ENCODE data around the gene CYB561A3. TPM values are rescaled to one million over a fixed set of nuclear protein-coding genes. Genes with fewer than 3 reads are reported as not detected.

Gene CYB561A3
- total RNA-seq, 2 donors from 2014 or later, result 37.9 to 43.0 TPM

GRCh38 chr11:61380884-61381283, 19.2 kb upstream of the CYB561A3 start:
- H3K9me3 Mint-ChIP-seq, result no peaks in the 10 kb centered on the region

GRCh38 chr11:61378713-61379313, 17.1 kb upstream of the CYB561A3 start:
- DNase-seq (no peak), ATAC-seq (replicated peaks in 1 of 2) (no peak)
- Mint-ChIP-seq H3K9me3 (no peaks in the 10 kb centered on the region), H3K36me3 (ENCODE audit: insufficient read depth in 2 of 2) (peaks cover 6 to 7% of the 10 kb centered on the region in 2 donors), H3K27me3 (ENCODE audit: low read depth) (no peaks in the 10 kb centered on the region), H3K4me3 (no peak overlapping the region), H3K4me1 (ENCODE audit: low read depth) (no peaks in the 10 kb centered on the region), H3K27ac (no peak overlapping the region)

More at GRCh38 chr11:61380884-61381283, 19.2 kb upstream of the CYB561A3 start:
- no peak for ATAC-seq (replicated peaks in 1 of 2)
- no peak for DNase-seq
- H3K27me3 Mint-ChIP-seq (ENCODE audit: low read depth), result no peaks in the 10 kb centered on the region
- no peak overlapping the region for H3K27ac Mint-ChIP-seq
- peaks cover 0 to 3% of the 10 kb centered on the region in 2 donors for H3K36me3 Mint-ChIP-seq (ENCODE audit: insufficient read depth in 2 of 2)
- no peaks in the 10 kb centered on the region for H3K4me1 Mint-ChIP-seq (ENCODE audit: low read depth)
- no peak overlapping the region for H3K4me3 Mint-ChIP-seq

- Mint-ChIP-seq H3K36me3 (ENCODE audit: insufficient read depth in 2 of 2) (peaks cover 7 to 9% of the 10 kb centered on the region in 2 donors), H3K9me3 (no peaks in the 10 kb centered on the region), H3K27me3 (ENCODE audit: low read depth) (no peaks in the 10 kb centered on the region), H3K4me1 (ENCODE audit: low read depth) (no peaks in the 10 kb centered on the region), H3K27ac (no peak overlapping the region), H3K4me3 (no peak overlapping the region)
- no peak for ATAC-seq (replicated peaks in 1 of 2)
- DNase-seq, result no peak
Observed at GRCh38 chr11:61377461-61378160, 15.9 kb upstream of the CYB561A3 start.

GRCh38 chr11:61375761-61376108, 14.1 kb upstream of the CYB561A3 start:
- Mint-ChIP-seq H3K27ac (no peak overlapping the region), H3K9me3 (no peaks in the 10 kb centered on the region), H3K4me3 (no peak overlapping the region), H3K36me3 (ENCODE audit: insufficient read depth in 2 of 2) (peaks cover 8 to 15% of the 10 kb centered on the region in 2 donors), H3K4me1 (ENCODE audit: low read depth) (no peaks in the 10 kb centered on the region), H3K27me3 (ENCODE audit: low read depth) (no peaks in the 10 kb centered on the region)
- DNase-seq (no peak), ATAC-seq (replicated peaks in 1 of 2) (no peak)

- no peak overlapping the region for H3K27ac Mint-ChIP-seq
- peaks cover 13 to 29% of the 10 kb centered on the region in 2 donors for H3K36me3 Mint-ChIP-seq (ENCODE audit: insufficient read depth in 2 of 2)
- H3K9me3 Mint-ChIP-seq, result no peaks in the 10 kb centered on the region
- DNase-seq (no peak), ATAC-seq (replicated peaks in 1 of 2) (no peak)
- H3K4me3 Mint-ChIP-seq, result no peak overlapping the region
- H3K27me3 Mint-ChIP-seq (ENCODE audit: low read depth), result no peaks in the 10 kb centered on the region
- H3K4me1 Mint-ChIP-seq (ENCODE audit: low read depth), result peaks cover 22% of the 10 kb centered on the region
Observed at GRCh38 chr11:61372659-61373420, 11.2 kb upstream of the CYB561A3 start.

DNA sequence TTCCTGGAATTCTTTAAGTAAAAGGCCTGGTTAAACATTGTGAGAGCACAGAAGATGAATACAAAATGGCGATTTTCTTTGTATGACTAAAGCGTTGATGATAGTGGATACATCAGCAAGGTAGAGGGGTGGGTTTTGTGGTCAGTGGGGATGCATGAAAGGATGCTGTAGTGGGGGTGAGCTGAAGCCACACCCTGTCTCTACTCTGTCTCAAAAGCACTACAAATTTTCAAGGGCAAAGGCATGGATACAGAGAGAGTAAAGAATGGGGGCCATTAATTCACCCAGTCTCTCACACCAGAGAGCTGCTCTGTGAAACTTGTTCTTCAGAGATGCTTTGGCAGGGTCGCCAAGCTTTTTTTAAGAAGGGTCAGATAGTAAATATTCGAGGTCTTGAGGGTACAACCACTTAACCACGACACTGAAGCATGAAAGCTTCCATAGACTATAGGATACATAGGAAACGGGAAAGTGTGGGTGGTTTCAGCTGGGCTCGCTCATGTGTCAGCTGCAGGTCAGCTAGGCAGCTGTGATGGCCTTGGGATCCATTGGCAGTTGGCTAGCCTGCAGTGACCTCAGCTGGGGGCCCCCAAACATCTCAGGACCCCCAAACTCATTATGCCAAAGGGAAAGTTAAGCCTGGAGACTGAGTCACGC, 8.8 kb upstream of the CYB561A3 start:
- Mint-ChIP-seq H3K36me3 (ENCODE audit: insufficient read depth in 2 of 2) (peaks cover 12 to 37% of the 10 kb centered on the region in 2 donors), H3K4me1 (ENCODE audit: low read depth) (peaks cover 22% of the 10 kb centered on the region), H3K27ac (no peak overlapping the region), H3K9me3 (no peaks in the 10 kb centered on the region), H3K4me3 (no peak overlapping the region), H3K27me3 (ENCODE audit: low read depth) (no peaks in the 10 kb centered on the region)
- DNase-seq (no peak), ATAC-seq (replicated peaks in 1 of 2) (peak; percentile 67 to 78)

- Mint-ChIP-seq H3K4me3 (peak overlapping the region in 1 of 2 donors; percentile 11), H3K27me3 (ENCODE audit: low read depth) (no peaks in the 10 kb centered on the region), H3K4me1 (ENCODE audit: low read depth) (peaks cover 22% of the 10 kb centered on the region), H3K9me3 (no peaks in the 10 kb centered on the region), H3K36me3 (ENCODE audit: insufficient read depth in 2 of 2) (peaks cover 8 to 32% of the 10 kb centered on the region in 2 donors), H3K27ac (no peak overlapping the region)
- DNase-seq (no peak), ATAC-seq (replicated peaks in 1 of 2) (peak; percentile 25 to 32)
Observed at GRCh38 chr11:61369372-61370348, 8.0 kb upstream of the CYB561A3 start.

- H3K4me1 Mint-ChIP-seq (ENCODE audit: low read depth), result peaks cover 25% of the 10 kb centered on the region
- DNase-seq, result no peak
- H3K9me3 Mint-ChIP-seq, result no peaks in the 10 kb centered on the region
- ATAC-seq (replicated peaks in 1 of 2), result no peak
- no peak overlapping the region for H3K27ac Mint-ChIP-seq
- H3K27me3 Mint-ChIP-seq (ENCODE audit: low read depth), result no peaks in the 10 kb centered on the region
- H3K4me3 Mint-ChIP-seq, result no peak overlapping the region
- peaks cover 8 to 30% of the 10 kb centered on the region in 2 donors for H3K36me3 Mint-ChIP-seq (ENCODE audit: insufficient read depth in 2 of 2)
Observed at GRCh38 chr11:61368646-61369045, 7.0 kb upstream of the CYB561A3 start.

- Mint-ChIP-seq H3K4me3 (no peak overlapping the region), H3K36me3 (ENCODE audit: insufficient read depth in 2 of 2) (peaks cover 8 to 29% of the 10 kb centered on the region in 2 donors), H3K4me1 (ENCODE audit: low read depth) (peaks cover 38% of the 10 kb centered on the region), H3K27me3 (ENCODE audit: low read depth) (no peaks in the 10 kb centered on the region), H3K27ac (no peak overlapping the region), H3K9me3 (no peaks in the 10 kb centered on the region)
- ATAC-seq (replicated peaks in 1 of 2), result no peak
- no peak for DNase-seq
Observed at GRCh38 chr11:61367406-61367805, 5.7 kb upstream of the CYB561A3 start.

DNA sequence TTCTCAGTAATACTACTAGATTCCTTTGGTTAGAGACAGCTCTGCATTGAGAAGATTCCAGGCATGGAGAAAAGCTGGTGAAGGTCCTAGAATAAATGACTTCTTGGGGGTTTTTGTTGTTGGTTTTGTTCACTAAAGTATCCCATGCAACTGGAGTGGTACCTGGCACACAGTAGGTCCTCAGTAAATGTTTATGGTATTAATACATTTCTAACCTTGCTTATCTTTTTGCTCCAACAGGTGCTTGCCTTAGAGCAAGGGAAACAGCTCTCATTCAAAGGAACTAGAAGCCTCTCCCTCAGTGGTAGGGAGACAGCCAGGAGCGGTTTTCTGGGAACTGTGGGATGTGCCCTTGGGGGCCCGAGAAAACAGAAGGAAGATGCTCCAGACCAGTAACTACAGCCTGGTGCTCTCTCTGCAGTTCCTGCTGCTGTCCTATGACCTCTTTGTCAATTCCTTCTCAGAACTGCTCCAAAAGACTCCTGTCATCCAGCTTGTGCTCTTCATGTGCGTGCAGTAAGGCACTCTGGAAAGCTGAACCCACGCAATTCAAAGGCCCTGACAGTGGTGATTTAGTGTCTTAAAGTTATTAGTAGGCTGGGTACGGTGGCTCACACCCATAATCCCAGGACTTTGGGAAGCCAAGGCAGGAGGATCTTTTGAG, 2.5 kb upstream of the CYB561A3 start:
- ATAC-seq (replicated peaks in 1 of 2), result no peak
- Mint-ChIP-seq H3K36me3 (ENCODE audit: insufficient read depth in 2 of 2) (peaks cover 9 to 18% of the 10 kb centered on the region in 2 donors), H3K27me3 (ENCODE audit: low read depth) (no peaks in the 10 kb centered on the region)

DNA sequence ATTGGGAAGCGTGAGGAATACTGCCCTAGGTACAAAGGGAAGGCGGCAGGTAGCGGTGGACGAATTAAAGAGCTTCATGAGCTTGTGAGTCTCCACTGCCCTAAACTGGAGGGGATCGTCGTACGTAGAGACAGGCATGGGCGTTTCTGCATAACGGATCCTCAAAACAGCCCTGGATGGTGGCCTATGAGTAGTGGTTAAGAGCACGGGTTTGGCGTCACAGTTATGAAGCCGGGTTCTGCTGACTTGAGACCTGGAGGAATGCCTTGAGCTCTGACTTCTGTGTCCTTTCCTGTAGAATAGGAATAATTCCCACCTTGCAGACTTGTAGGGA, 827 bp upstream of the CYB561A3 start:
- Mint-ChIP-seq H3K27me3 (ENCODE audit: low read depth) (no peaks in the 10 kb centered on the region), H3K4me1 (ENCODE audit: low read depth) (peaks cover 47% of the 10 kb centered on the region), H3K9me3 (no peaks in the 10 kb centered on the region), H3K36me3 (ENCODE audit: insufficient read depth in 2 of 2) (peaks cover 2 to 12% of the 10 kb centered on the region in 2 donors), H3K27ac (peak overlapping the region; percentile 97), H3K4me3 (peak overlapping the region; percentile 95 to 97)
- DNase-seq, result peak; percentile 33 to 38
- peak in 1 of 2 donors; percentile 25 for ATAC-seq (replicated peaks in 1 of 2)

More for the DNA sequence above, 2.5 kb upstream of the CYB561A3 start:
- H3K4me3 Mint-ChIP-seq, result peak overlapping the region; percentile 95 to 97
- no peak for DNase-seq
- no peaks in the 10 kb centered on the region for H3K9me3 Mint-ChIP-seq
- peaks cover 47% of the 10 kb centered on the region for H3K4me1 Mint-ChIP-seq (ENCODE audit: low read depth)
- peak overlapping the region; percentile 97 for H3K27ac Mint-ChIP-seq

Data from activated T-cell treated with anti-CD3 and anti-CD28 coated beads, Interleukin-2, amount 50 U/mL, for 72 hours (primary cell).